Breast epithelium (tissue), 3 donors: ENCODE data around the gene SCG2.
"Not testable (repeated sequence)": the region's sequence is repeated elsewhere in the genome, so short reads cannot be mapped to it uniquely, and the experiment has no call there.

ENCODE experiments used
- POLR2AphosphoS5 ChIP-seq, 3 donors: sonication (generic); formaldehyde crosslinking; IDR thresholded peaks; one replicate each; pipeline ENCODE4 v1.6.1; 2017; ENCODE audit warnings: antibody characterized with exemption in 3 of 3
- TF ChIP-seq, protein P1 (sequence below), 3 donors: fragments of 450-650 bp; IDR thresholded peaks; one replicate each; pipeline ENCODE4 v1.5.1; 2016 to 2017; ENCODE audit warnings: antibody characterized with exemption in 3 of 3, mild to moderate bottlenecking in 3 of 3, moderate library complexity in 3 of 3

DNA sequence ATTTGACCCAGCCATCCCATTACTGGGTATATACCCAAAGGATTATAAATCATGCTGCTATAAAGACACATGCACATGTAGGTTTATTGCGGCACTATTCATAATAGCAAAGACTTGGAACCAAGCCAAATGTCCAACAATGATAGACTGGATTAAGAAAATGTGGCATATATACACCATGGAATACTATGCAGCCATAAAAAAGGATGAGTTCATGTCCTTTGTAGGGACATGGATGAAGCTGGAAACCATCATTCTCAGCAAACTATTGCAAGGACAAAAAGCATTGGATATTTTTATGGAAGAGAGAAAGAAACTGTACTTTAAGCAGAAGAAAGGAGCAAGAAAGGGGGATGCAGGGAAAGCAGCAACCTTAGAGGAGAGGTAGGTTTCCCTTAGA, 9.5 kb downstream of the SCG2 start:
- TF ChIP-seq, protein P1, sequence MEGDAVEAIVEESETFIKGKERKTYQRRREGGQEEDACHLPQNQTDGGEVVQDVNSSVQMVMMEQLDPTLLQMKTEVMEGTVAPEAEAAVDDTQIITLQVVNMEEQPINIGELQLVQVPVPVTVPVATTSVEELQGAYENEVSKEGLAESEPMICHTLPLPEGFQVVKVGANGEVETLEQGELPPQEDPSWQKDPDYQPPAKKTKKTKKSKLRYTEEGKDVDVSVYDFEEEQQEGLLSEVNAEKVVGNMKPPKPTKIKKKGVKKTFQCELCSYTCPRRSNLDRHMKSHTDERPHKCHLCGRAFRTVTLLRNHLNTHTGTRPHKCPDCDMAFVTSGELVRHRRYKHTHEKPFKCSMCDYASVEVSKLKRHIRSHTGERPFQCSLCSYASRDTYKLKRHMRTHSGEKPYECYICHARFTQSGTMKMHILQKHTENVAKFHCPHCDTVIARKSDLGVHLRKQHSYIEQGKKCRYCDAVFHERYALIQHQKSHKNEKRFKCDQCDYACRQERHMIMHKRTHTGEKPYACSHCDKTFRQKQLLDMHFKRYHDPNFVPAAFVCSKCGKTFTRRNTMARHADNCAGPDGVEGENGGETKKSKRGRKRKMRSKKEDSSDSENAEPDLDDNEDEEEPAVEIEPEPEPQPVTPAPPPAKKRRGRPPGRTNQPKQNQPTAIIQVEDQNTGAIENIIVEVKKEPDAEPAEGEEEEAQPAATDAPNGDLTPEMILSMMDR (IDR thresholded peaks at IDR 0.05): not testable (repeated sequence)
- TF ChIP-seq POLR2AphosphoS5 (IDR thresholded peaks at IDR 0.05): not testable (repeated sequence)
